B cell (primary cell): ENCODE data around the gene EVL.

ENCODE experiments used
- EZH2 ChIP-seq: IDR thresholded peaks from 2 replicates; pipeline ENCODE4 v1.6.1; 2012; ENCODE audit warnings: borderline replicate concordance, low read depth, mild to moderate bottlenecking, moderate library complexity, low read length; ENCODE audit not compliant: insufficient read depth, poor library complexity, severe bottlenecking
- TF ChIP-seq, protein P1 (sequence below): fragments of 200-600 bp; IDR thresholded peaks from one replicate; pipeline ENCODE4 v1.8.0; 2022; ENCODE audit warnings: antibody characterized with exemption, mild to moderate bottlenecking

DNA sequence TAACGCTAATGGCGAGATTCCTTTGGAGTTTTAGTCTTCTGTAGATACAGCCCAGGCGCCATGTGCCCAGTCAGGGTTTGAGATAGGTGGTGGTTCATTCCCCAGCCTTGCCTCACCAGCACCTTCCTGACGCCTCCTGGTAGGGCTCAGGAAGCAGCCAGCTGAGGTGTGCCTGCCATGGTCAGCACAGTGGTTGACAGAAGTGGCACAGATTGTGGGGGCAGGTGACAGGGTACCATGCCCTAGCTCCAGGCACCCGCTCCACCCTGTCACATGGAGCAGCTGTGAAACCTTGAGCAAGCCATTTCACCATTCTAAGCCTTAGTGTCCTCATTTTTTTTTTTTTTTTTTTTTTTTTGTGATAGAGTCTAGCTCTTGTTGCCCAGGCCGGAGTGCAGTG is 45.6 kb downstream of the EVL start:
- TF ChIP-seq, protein P1, sequence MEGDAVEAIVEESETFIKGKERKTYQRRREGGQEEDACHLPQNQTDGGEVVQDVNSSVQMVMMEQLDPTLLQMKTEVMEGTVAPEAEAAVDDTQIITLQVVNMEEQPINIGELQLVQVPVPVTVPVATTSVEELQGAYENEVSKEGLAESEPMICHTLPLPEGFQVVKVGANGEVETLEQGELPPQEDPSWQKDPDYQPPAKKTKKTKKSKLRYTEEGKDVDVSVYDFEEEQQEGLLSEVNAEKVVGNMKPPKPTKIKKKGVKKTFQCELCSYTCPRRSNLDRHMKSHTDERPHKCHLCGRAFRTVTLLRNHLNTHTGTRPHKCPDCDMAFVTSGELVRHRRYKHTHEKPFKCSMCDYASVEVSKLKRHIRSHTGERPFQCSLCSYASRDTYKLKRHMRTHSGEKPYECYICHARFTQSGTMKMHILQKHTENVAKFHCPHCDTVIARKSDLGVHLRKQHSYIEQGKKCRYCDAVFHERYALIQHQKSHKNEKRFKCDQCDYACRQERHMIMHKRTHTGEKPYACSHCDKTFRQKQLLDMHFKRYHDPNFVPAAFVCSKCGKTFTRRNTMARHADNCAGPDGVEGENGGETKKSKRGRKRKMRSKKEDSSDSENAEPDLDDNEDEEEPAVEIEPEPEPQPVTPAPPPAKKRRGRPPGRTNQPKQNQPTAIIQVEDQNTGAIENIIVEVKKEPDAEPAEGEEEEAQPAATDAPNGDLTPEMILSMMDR, result no peak
- TF ChIP-seq EZH2, result no peak
